Mesothelial cell of epicardium (in vitro differentiated cells): ENCODE data around the gene FOXA3. TPM values are rescaled to one million over a fixed set of nuclear protein-coding genes. Genes with fewer than 3 reads are reported as not detected.
"Not testable (repeated sequence)": the region's sequence is repeated elsewhere in the genome, so short reads cannot be mapped to it uniquely, and the experiment has no call there.

Experiments
- DNase-seq, 2 experiments: peaks; one replicate each; pipeline ENCODE4 v3.0.0; 2021; ENCODE audit warnings: low spot score in 2 of 2; ENCODE audit not compliant: unreplicated experiment in 2 of 2
- H3K27ac Mint-ChIP-seq: 2 replicates; pipeline ENCODE4 v1.8.0; 2021; ENCODE audit warnings: mixed read lengths
- H3K27me3 Mint-ChIP-seq: 2 replicates; pipeline ENCODE4 v1.8.0; 2021; ENCODE audit warnings: low read depth, mixed read lengths
- H3K36me3 Mint-ChIP-seq: 2 replicates; pipeline ENCODE4 v1.8.0; 2021; ENCODE audit warnings: mixed read lengths
- H3K4me1 Mint-ChIP-seq: 2 replicates; pipeline ENCODE4 v1.8.0; 2021; ENCODE audit warnings: mixed read lengths
- H3K4me3 Mint-ChIP-seq: 2 replicates; pipeline ENCODE4 v1.8.0; 2021; ENCODE audit warnings: mild to moderate bottlenecking, moderate library complexity, mixed read lengths
- H3K9me3 Mint-ChIP-seq: 2 replicates; pipeline ENCODE4 v1.8.0; 2021; ENCODE audit warnings: mixed read lengths
- CTCF ChIP-seq: fragments of 200-600 bp; sonication (generic); IDR thresholded peaks from one replicate; pipeline ENCODE4 v1.5.0; 2021; ENCODE audit warnings: antibody characterized with exemption; ENCODE audit not compliant: unreplicated experiment
- total RNA-seq: library from RNA; stranded (reverse); gene quantifications from 3 replicates; pipeline ENCODE4 v1.2.1, GENCODE V29; 2021

The FOXA3 gene
- total RNA-seq, 1 donor from 2014 or later = not detected

DNA sequence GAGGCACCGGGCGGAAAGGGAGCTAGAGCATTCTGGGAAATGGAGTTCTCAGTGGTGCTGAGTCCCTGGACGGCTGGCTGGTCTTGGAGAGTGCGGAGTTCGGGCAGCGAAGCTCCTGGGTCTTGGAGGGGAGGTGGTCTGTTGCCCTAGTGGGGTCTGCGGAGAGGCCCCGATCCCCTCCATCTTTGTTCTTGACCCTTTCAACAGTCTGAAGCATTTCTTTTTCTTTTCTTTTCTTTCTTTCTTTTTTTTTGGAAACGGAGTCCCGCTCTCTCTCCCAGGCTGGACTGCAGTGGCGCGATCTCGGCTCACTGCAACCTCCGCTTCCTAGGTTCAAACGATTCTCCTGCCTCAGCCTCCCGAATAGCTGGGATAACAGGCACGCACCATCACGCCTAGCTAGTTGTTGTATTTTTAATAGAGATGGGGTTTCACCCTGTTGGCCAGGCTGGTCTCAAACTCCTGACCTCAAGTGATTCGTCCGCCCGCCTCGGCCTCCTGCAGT lies 739 bp upstream of the FOXA3 start:
- TF ChIP-seq CTCF = no peak
- Mint-ChIP-seq H3K27me3 (peaks cover 47% of the 10 kb centered on the region), H3K36me3 (peaks cover 6% of the 10 kb centered on the region), H3K4me3 (peak overlapping the region; percentile 95), H3K27ac (peak overlapping the region; percentile 99), H3K4me1 (peaks cover 10% of the 10 kb centered on the region), H3K9me3 (no peaks in the 10 kb centered on the region)
- DNase-seq = no peak

- no peaks in the 10 kb centered on the region for H3K36me3 Mint-ChIP-seq
- TF ChIP-seq CTCF = no peak
- H3K4me1 Mint-ChIP-seq = peaks cover 10% of the 10 kb centered on the region
- H3K27ac Mint-ChIP-seq = no peak overlapping the region
- peak overlapping the region; percentile 43 for H3K4me3 Mint-ChIP-seq
- no peak for DNase-seq
- H3K27me3 Mint-ChIP-seq = peaks cover 47% of the 10 kb centered on the region
- no peaks in the 10 kb centered on the region for H3K9me3 Mint-ChIP-seq
Measured at GRCh38 chr19:45864629-45865082, 530 bp downstream of the FOXA3 start.

DNA sequence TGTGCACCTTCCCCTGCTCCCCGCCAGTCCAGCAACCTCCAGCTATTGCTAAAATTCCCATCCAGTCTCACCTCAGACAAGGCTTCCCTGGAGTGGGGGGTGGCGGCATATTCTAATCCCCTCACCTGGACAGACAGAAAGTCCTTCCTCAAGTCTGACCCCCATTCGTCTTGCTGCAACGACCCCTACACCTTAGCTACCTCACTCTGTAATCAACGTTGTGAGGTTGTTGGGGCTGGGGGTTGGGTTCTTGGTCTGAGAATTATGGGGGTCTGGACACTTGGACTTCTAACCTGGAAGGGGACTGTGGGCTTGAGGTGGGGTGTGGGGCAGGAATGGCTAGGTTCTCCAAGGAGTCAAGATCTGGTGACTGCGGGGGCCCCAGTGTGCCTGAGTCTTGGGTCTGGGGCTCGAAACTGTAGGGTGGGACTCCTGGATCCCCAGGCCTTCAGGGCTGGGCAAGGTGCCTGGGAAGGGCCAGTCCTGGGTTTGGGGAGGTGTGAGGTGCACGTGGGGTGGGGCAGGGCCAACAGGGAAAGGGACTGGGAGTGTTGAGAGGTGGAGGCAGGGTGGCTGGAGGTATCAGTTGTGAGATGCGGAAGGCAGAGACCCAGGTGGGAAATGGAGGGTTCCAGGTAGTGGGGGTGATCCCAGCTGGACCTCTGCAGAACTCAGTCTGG lies 1.3 kb downstream of the FOXA3 start:
- DNase-seq = no peak
- H3K4me1 Mint-ChIP-seq = peaks cover 10% of the 10 kb centered on the region
- peak overlapping the region; percentile 13 for H3K4me3 Mint-ChIP-seq
- no peak overlapping the region for H3K27ac Mint-ChIP-seq
- no peaks in the 10 kb centered on the region for H3K36me3 Mint-ChIP-seq
- no peaks in the 10 kb centered on the region for H3K9me3 Mint-ChIP-seq
- peaks cover 47% of the 10 kb centered on the region for H3K27me3 Mint-ChIP-seq
- no peak for TF ChIP-seq CTCF

DNA sequence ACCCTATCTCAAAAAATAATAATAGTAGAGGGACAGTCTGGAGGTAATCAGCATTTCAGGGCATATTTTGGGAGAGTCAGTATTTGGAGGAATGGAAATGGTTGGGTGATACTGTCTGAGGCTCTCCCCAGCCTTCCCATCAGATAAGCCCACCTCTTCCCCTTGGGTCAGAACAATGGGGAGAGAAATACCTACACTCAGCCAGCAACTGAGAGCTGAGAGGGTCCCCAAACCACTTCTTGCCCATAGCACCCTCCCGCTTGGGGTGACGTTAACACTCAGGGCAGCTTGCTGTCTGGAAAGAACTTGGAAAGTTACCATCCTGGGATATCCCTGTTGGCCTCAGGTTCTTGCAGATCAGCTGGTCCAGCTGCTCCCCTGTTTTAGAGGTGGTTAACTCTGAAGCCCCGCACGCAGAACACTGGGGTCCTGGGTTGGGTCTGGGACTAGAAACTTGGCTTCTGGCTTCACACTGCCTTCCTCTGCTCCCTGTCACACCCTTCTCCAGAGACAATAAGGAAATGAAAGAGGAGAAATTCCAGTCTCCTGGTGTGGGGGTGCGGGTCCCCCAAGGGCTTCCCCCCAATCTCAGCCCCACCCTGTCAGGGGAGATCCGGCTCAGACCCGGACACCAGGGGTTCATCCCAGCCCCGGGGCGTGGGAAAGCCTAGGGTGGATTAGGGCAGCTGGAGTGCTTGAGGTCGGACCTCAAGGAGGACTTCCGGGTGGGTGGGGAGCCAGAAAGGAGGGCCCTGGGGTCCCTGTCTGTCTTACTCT lies 2.5 kb downstream of the FOXA3 start:
- peaks cover 10% of the 10 kb centered on the region for H3K4me1 Mint-ChIP-seq
- H3K27ac Mint-ChIP-seq = no peak overlapping the region
- DNase-seq = no peak
- H3K36me3 Mint-ChIP-seq = no peaks in the 10 kb centered on the region
- TF ChIP-seq CTCF = no peak
- H3K9me3 Mint-ChIP-seq = no peaks in the 10 kb centered on the region
- H3K4me3 Mint-ChIP-seq = no peak overlapping the region
- peaks cover 47% of the 10 kb centered on the region for H3K27me3 Mint-ChIP-seq

DNA sequence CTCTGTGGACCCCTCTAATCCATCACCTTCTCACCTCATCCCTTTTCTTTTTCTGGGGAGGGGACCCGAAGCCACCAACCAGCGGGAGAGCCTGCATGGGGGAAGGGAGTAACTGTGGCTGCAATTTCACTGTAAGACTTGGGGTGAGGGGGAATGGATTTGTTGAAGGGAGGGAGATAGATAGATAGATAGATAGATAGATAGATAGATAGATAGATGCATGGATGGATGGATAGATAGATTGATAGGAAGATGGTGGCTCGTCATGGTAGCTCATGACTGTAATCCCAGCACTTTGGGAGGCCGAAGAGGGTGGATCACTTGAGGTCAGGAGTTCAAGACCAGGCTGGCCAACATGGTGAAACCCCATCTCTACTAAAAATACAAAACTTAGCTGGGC lies 3.1 kb downstream of the FOXA3 start:
- H3K27ac Mint-ChIP-seq, H3K9me3 Mint-ChIP-seq, H3K4me3 Mint-ChIP-seq, H3K4me1 Mint-ChIP-seq, H3K36me3 Mint-ChIP-seq, DNase-seq: not testable (repeated sequence)
- peaks cover 47% of the 10 kb centered on the region for H3K27me3 Mint-ChIP-seq

DNA sequence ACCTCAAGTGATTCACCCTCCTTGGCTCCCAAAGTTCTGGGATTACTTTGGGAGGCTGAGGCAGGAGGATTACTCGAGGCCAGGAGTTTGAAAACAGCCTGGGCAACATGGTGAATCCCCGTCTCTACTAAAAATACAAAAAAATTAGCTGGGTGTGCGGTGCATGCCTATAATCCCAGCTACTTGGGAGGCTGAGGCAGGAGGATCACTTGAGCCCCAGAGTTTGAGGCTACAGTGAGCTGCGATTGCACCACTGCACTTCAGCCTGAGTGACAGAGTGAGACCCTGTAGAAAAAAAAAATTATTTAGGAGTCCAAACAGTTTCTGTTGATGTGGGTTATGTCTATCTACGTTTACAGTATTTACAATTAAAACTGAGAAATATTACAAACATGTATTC lies 6.7 kb downstream of the FOXA3 start:
- Mint-ChIP-seq H3K27me3 (peaks cover 24% of the 10 kb centered on the region), H3K9me3 (no peaks in the 10 kb centered on the region), H3K36me3 (no peaks in the 10 kb centered on the region), H3K4me1 (no peaks in the 10 kb centered on the region), H3K27ac (no peak overlapping the region), H3K4me3 (no peak overlapping the region)
- DNase-seq = no peak
- no peak for TF ChIP-seq CTCF
